ENCODE measurements around the gene PSME2.

Gene PSME2

DNA sequence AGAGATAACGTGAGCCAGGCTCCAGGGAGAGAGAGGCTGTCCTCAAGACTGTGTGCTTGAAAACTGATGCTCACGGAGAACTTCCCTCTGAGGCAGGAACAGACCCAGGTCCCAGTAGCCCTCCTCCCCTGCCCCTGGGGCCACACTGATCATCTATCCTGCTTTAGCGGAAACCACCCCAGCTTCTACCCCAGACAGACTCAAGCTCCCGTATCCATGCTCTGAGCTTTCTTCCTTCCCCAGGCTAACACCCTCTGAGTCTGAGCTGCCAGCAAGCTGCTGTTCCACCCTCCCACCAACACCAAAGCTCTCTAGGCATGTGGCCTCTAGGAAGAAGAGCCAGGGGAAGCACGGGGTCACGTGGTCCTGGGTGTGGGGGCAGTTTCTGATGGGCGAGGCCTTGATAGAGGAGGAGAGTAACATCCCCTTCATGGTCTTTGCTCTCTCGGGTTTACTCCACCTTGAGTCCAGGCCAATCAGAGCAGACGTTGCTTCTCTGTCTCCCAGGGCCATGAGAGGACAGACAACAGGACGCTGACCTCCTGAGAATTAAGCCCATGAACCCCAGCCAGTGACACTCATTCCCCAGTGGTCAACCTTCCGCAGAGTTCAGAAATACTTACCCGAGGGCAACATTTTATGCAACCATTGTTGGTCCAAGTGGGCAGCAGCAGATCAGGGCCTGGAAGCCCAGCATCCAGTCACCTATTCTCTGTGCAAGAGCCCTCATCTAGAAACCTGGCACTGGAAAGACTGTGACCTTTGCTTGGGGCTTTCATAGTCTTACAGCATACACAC is 50.9 kb downstream of the PSME2 start:
- in situ Hi-C loops (cut with MboI; ENCODE audit: low sequenced_read_pairs) = no loop called here

DNA sequence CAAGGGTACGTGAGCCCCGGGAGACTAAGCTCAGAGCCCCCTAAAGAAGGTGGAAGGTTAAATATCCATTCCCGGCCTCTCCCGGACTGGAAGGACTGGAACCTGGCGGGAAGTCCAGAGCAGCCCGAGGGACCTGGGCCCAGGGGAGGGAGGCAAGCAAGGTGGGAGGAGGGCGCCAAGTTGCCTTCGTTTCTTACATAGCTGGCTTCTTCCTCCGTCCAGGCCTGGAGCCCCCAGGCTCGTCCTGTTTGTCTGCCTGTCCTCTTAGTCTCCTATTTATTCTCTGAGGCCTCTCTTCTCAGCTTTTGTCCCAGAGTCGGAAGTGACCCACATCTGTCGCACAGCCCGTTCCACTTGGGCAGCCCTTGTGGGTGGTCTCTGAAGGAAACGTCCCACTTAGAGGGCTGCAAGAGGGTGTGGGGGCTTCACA is 51.6 kb downstream of the PSME2 start:
- in situ Hi-C loops (cut with MboI; ENCODE audit: low sequenced_read_pairs) = loop anchor here (5.0 kb wide), 1 partner anchor 38 kb away; no protein-coding TSS in a partner anchor

DNA sequence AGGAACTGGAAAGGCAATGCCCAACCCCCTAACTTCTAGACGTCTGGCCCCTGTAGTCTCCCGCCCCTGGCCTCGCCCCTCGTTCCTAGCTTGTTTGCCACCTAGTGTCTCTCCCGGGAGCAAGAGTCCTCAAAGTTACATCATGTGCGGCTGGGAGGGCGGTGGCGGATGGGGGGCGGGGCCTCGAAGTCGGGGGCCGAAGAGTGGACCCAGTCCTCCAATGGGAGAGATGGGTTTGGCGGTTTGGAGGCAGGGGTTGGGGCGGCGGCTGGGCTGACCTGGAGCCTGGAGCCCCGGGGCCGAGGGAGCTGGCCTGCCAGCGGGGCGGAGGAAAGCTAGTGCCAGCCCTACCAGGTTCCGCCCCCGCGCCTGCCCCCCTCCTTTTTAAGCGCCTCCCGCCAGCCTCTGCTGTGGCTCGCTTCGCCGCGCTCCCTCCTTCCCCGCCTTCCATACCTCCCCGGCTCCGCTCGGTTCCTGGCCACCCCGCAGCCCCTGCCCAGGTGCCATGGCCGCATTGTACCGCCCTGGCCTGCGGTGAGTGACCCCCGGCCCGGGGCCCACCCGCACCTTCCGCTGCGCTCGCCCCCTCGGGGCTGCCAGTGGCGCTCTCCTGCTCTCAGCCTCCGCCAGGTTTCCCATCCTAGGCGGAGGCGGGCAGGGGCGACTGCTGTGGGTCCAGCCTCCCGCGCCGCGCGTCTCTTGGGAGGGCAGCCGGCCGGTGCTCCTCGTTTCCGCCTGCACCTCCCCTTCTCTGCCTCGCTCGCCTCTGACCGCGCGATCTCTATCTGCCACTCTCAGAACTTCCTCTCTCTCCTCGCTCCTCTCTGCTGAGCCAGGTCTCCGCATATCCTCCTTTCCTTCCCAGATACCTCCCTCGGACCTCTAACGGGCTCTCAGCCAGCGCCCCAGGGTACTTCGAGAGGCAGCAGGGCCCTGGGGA is 52.2 kb downstream of the PSME2 start, which contains the start of gene PCK2:
PCK2 (plus strand) TSS at position 411 of the 940 bp plus-strand sequence; CDS start at position 506, 95 bp downstream.
- in situ Hi-C loops (cut with MboI; ENCODE audit: low sequenced_read_pairs) = loop anchor here (5.0 kb wide), 1 partner anchor 37 kb away; no protein-coding TSS in a partner anchor
